ENCODE results near the gene NLGN1. TPM values are rescaled to one million over a fixed set of nuclear protein-coding genes. Genes with fewer than 3 reads are reported as not detected.

The NLGN1 gene
- total RNA-seq, 1 experiment from 2014 or later: not detected

- DNase-seq (ENCODE audit: low spot score): no peak
Measured at GRCh38 chr3:173755161-173755560, 357.6 kb downstream of the NLGN1 start.

- no peak for DNase-seq (ENCODE audit: low spot score)
Measured at GRCh38 chr3:173761161-173761560, 363.6 kb downstream of the NLGN1 start.

- DNase-seq (ENCODE audit: low spot score): no peak
Measured at GRCh38 chr3:173762501-173762900, 365.0 kb downstream of the NLGN1 start.

- no peak for DNase-seq (ENCODE audit: low spot score)
Measured at GRCh38 chr3:173770011-173770410, 372.5 kb downstream of the NLGN1 start.

- DNase-seq (ENCODE audit: low spot score): no peak
Measured at GRCh38 chr3:173770796-173771573, 373.4 kb downstream of the NLGN1 start.

- DNase-seq (ENCODE audit: low spot score): no peak
Measured at GRCh38 chr3:173773800-173774199, 376.3 kb downstream of the NLGN1 start.

- no peak for DNase-seq (ENCODE audit: low spot score)
Measured at GRCh38 chr3:173774294-173774693, 376.8 kb downstream of the NLGN1 start.

GRCh38 chr3:173778251-173778650 lies 380.7 kb downstream of the NLGN1 start:
- no peak for DNase-seq (ENCODE audit: low spot score)

- DNase-seq (ENCODE audit: low spot score): no peak
Measured at GRCh38 chr3:173780067-173780466, 382.5 kb downstream of the NLGN1 start.

GRCh38 chr3:173785004-173785403 lies 387.5 kb downstream of the NLGN1 start:
- no peak for DNase-seq (ENCODE audit: low spot score)

- no peak for DNase-seq (ENCODE audit: low spot score)
Measured at GRCh38 chr3:173789530-173790162, 392.1 kb downstream of the NLGN1 start.

- DNase-seq (ENCODE audit: low spot score): no peak
Measured at GRCh38 chr3:173793963-173794362, 396.4 kb downstream of the NLGN1 start.

- no peak for DNase-seq (ENCODE audit: low spot score)
Measured at GRCh38 chr3:173796405-173796804, 398.9 kb downstream of the NLGN1 start.

GRCh38 chr3:173796890-173797289 lies 399.3 kb downstream of the NLGN1 start:
- no peak for DNase-seq (ENCODE audit: low spot score)

- no peak for DNase-seq (ENCODE audit: low spot score)
Measured at GRCh38 chr3:173799060-173799816, 401.7 kb downstream of the NLGN1 start.

GRCh38 chr3:173800154-173800553 lies 402.6 kb downstream of the NLGN1 start:
- DNase-seq (ENCODE audit: low spot score): no peak

GRCh38 chr3:173814809-173815208 lies 417.3 kb downstream of the NLGN1 start:
- no peak for DNase-seq (ENCODE audit: low spot score)

GRCh38 chr3:173819368-173819767 lies 421.8 kb downstream of the NLGN1 start:
- DNase-seq (ENCODE audit: low spot score): no peak

- no peak for DNase-seq (ENCODE audit: low spot score)
Measured at GRCh38 chr3:173823911-173824460, 426.4 kb downstream of the NLGN1 start.

- DNase-seq (ENCODE audit: low spot score): no peak
Measured at GRCh38 chr3:173825730-173826129, 428.2 kb downstream of the NLGN1 start.

- no peak for DNase-seq (ENCODE audit: low spot score)
Measured at GRCh38 chr3:173826416-173826815, 428.9 kb downstream of the NLGN1 start.

All from HT-29 (cell line).